GM12875 (cell line): Measurements from ENCODE around the gene ECHS1.

Source experiments
- H3K4me3 ChIP-seq: one replicate; pipeline ENCODE4 v1.5.1; 2011; ENCODE audit warnings: low read depth, low read length, control low read depth
- CTCF ChIP-seq: IDR thresholded peaks from 2 replicates; pipeline ENCODE4 v1.5.1; 2011; ENCODE audit warnings: low read depth, mild to moderate bottlenecking, control low read depth, inconsistent platforms, low read length, moderate library complexity, borderline replicate concordance; ENCODE audit not compliant: insufficient read depth

The ECHS1 gene

GRCh38 chr10:133329491-133330202 is 43.5 kb downstream of the ECHS1 start:
- peak; percentile 91 for TF ChIP-seq CTCF
- H3K4me3 ChIP-seq, result no peak overlapping the region

GRCh38 chr10:133328358-133329343 is 44.5 kb downstream of the ECHS1 start:
- no peak overlapping the region for H3K4me3 ChIP-seq
- TF ChIP-seq CTCF, result no peak

DNA sequence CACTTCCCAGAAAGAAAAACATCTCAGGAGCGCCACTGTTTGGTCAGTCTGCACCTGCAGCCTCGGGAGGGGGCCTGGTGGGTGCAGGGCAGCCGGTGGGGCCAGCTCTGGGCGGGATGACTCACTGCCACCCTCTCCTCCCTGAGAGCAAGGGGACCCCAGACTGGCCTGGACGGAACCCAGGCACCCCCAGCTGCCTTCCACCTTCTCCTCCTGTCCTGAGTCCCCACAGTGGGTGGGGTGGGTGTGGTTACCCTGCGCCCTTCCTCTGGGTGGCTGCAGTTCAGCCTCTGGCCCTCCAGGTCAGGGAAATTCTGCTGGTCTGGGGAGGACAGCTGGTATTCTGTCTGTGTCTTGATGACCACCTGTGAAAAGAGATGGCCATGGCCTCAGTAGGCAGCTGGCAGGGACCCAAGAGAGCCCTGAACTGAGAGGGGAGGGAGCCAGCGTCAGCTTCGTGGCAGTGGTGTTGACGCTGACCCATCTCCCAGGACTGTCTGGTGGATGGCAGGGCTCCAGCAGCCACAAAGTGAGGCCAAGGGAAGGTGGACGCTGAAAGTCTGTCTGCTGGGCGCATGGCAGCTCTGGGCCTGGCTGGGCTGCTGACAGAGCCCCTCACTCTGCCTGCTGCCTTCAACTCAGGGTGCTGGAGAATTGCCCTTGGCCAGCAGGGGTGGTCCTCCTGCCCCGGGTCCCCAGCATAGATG is 45.4 kb downstream of the ECHS1 start:
- H3K4me3 ChIP-seq, result no peak overlapping the region
- TF ChIP-seq CTCF, result no peak

GRCh38 chr10:133326745-133327650 is 46.2 kb downstream of the ECHS1 start:
- H3K4me3 ChIP-seq, result no peak overlapping the region

GRCh38 chr10:133326223-133326551 is 47.0 kb downstream of the ECHS1 start:
- no peak overlapping the region for H3K4me3 ChIP-seq
- no peak for TF ChIP-seq CTCF

More at GRCh38 chr10:133326745-133327650, 46.2 kb downstream of the ECHS1 start:
- no peak for TF ChIP-seq CTCF
